TTC549 (cell line): Measurements from ENCODE around the gene LRMDA.
"Not testable (repeated sequence)": the region's sequence is repeated elsewhere in the genome, so short reads cannot be mapped to it uniquely, and the experiment has no call there.

ENCODE experiments used
- FAIRE-seq: peaks from 2 replicates; lab custom pipeline; 2012; peaks lifted over from hg19 to GRCh38; lab: Jason Lieb, UNC

LRMDA gene

GRCh38 chr10:75589895-75590654, 158.7 kb downstream of the LRMDA start:
- no peak for FAIRE-seq

DNA sequence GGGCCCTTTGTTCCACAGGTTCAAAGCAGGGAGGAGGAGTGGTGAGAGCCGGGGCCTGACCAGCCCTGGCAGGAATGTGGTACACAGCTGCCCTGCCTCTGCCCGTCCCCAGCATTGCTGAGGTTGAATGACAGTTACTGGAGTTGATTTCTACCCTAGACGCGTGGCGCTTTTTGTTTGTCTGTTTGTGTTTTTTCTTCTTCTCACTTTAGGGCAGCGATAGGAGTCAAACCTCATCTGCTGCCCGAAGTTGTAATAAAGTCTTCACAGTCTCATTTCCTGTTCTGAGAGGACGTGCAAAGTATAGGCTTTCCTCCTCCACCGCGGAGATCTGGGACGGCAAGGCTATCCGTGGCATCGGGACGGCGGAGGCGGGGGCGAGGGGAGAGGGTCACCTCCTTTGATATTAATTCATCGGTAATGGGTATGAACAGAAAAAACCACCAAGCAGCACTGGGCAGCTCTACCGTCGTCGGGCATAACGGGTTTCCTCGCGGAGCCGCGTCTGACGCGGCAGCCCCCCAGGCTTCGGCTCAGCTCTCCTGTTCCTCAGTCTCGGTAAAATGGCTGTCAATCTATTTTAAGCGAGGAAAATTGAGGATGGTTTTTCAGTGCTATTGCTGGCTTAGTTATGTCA, 160.8 kb downstream of the LRMDA start:
- FAIRE-seq, result no peak

GRCh38 chr10:75592791-75593643, 161.6 kb downstream of the LRMDA start:
- no peak for FAIRE-seq

- no peak for FAIRE-seq
These were observed 162.5 kb downstream of the LRMDA start for GRCh38 chr10:75593692-75594556.

GRCh38 chr10:75596930-75597620, 165.7 kb downstream of the LRMDA start:
- FAIRE-seq, result no peak

- no peak for FAIRE-seq
These were observed 166.5 kb downstream of the LRMDA start for GRCh38 chr10:75597773-75598440.

GRCh38 chr10:75598998-75599397, 167.6 kb downstream of the LRMDA start:
- FAIRE-seq, result no peak

- FAIRE-seq, result no peak
These were observed 168.6 kb downstream of the LRMDA start for GRCh38 chr10:75599875-75600648.

DNA sequence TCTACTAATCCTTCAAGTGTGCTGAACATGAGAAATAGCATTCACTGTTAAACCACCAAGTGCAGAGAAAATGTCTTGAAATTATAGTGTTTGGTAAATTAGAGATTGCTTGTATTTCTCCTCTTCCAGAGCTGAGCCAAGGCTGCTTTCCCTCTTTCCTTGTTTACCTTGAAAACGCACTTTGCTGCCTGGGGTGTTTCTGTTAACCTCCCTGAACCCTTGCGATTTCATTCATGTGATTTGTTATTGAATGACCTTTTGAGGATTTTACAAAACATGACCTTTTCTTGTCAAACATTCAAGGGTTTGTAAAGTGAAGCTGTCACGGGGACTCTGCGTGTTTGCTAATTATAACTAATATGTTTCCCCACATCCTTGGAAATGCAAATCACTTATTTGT, 169.4 kb downstream of the LRMDA start:
- no peak for FAIRE-seq

- no peak for FAIRE-seq
These were observed 170.9 kb downstream of the LRMDA start for GRCh38 chr10:75602341-75602740.

GRCh38 chr10:75605096-75605495, 173.7 kb downstream of the LRMDA start:
- FAIRE-seq, result no peak

DNA sequence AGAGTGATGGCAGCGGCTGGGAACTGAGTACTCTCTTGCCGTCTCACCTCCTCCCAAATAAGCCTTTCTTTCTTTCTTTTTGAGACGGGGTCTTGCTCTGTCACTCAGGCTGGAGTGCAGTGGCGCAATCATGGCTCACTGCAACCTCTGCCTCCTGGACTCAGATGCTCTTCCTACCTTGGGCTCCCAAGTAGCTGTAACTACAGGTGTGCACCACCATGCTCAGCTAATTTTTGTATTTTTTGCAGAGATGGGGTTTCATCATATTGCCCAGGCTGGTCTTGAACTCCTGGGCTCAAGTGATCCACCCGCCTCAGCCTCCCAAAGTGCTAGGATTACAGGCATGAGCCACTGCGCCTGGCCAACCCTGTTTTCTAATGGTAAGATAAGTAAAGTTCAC, 174.4 kb downstream of the LRMDA start:
- FAIRE-seq, result not testable (repeated sequence)

DNA sequence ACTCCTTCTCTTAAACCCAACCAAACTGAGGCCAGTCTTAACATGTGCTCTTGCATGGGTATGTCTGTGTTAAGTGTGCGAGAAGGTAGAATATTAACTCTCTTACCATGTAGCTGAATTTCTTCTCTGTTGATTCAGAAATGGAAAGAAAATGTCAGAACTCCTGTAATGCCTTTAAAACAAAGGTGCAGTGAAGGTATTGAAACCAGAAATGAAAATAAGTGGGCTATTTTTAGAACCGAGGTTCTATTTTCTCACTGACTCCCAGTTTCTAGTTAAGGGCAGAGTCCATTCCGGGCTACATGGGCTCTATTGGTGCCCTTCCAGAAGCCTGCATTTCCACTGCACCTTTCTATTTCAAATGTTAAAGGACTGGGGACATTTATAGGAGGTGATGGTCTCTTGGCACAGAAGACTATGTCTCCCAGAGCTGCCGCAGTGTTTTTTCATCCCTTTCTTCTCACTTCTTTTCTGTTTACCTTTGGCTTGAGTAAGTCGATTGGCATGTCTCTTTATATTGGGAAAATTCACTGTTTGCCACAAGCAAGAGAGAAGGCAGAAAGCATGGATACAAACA, 174.9 kb downstream of the LRMDA start:
- FAIRE-seq, result no peak

GRCh38 chr10:75607576-75607975, 176.2 kb downstream of the LRMDA start:
- no peak for FAIRE-seq

DNA sequence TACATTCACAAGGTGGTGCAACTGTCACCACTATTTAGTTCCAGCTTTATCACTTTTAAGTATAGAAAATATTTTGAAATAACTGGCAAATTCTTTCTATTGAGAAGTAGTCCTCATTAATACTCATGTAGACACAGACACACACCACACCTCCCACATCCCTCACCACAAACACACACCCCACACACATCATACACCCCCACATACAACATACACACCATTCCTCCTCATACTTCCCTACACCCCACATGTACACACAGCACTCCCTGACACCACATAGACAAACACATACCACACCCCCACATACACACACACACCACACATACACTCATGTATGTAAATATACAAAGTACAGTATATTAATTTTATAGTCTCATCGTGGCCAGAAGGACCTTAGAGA, 178.8 kb downstream of the LRMDA start:
- FAIRE-seq, result no peak

- FAIRE-seq, result no peak
These were observed 180.0 kb downstream of the LRMDA start for GRCh38 chr10:75611172-75611992.

GRCh38 chr10:75611993-75612372, 180.6 kb downstream of the LRMDA start:
- FAIRE-seq, result no peak

GRCh38 chr10:75612904-75613684, 181.7 kb downstream of the LRMDA start:
- FAIRE-seq, result no peak
